Cardiac muscle cell (in vitro differentiated cells and primary cell): ENCODE results near the gene RALGAPB. TPM values are rescaled to one million over a fixed set of nuclear protein-coding genes. Genes with fewer than 3 reads are reported as not detected.

Experiments
- DNase-seq, 2 donors: peaks; one replicate each; pipeline versions ENCODE4 v3.0.0 to v3.0.0-alpha.2; 2010 to 2017; ENCODE audit warnings: low read depth in 1 of 2, low spot score in 1 of 2
- H3K27ac ChIP-seq: fragments of 200-600 bp; sonication (generic); 2 replicates; pipeline ENCODE4 v1.5.1; 2016
- H3K27me3 ChIP-seq: fragments of 200-600 bp; sonication (generic); 2 replicates; pipeline ENCODE4 v1.6.0; 2016; ENCODE audit warnings: control low read depth
- H3K36me3 ChIP-seq: fragments of 200-600 bp; sonication (generic); 2 replicates; pipeline ENCODE4 v1.5.1; 2016; ENCODE audit warnings: control low read depth
- H3K4me1 ChIP-seq: fragments of 200-600 bp; sonication (generic); 2 replicates; pipeline ENCODE4 v1.8.1; 2017; ENCODE audit warnings: low read depth, mild to moderate bottlenecking, mixed run types
- H3K4me3 ChIP-seq: fragments of 200-600 bp; sonication (generic); 2 replicates; pipeline ENCODE4 v1.5.1; 2016; ENCODE audit warnings: mild to moderate bottlenecking
- H3K9me3 ChIP-seq: fragments of 200-600 bp; sonication (generic); 2 replicates; pipeline ENCODE4 v1.5.1; 2017; ENCODE audit warnings: low read depth, mild to moderate bottlenecking, control low read depth
- polyA plus RNA-seq: library from polyadenylated mRNA; unstranded; fragments of >200 nt; fragmentation: Nextera tagmentation; extraction: Ambion mirVana; gene quantifications from 2 replicates; pipeline ENCODE4 v1.2.1, GENCODE V29; 2016
- total RNA-seq: library from RNA; depleted of rRNA; stranded (reverse); fragments of >200 nt; gene quantifications from 2 replicates; pipeline ENCODE4 v1.2.3, GENCODE V29; 2016
- TF ChIP-seq, protein P1 (sequence below): IDR thresholded peaks from 2 replicates; pipeline ENCODE4 v1.5.1; 2012; ENCODE audit warnings: low read depth, mild to moderate bottlenecking, low read length

Gene RALGAPB
- total and polyA plus RNA-seq, 2 experiments from 2014 or later, result 10.3 to 20.3 TPM

DNA sequence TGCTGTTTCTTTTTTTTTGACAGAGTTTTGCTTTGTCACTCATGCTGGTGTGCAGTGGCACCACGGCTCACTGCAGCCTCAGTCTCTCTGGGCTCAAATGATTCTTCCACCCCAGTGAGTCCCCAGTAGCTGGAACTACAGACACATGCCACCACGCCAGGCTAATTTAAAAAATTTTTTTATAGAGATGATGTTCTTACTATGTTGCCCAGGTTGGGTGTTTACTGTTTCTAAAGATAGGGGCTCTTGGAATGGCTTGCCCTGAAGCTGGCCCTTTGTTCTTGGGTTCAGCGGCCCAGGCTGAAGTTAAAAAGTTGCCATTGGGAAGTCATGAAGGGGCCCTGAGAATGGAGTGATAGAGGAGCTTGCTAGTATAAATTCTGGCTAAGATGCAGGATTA is 16.5 kb downstream of the RALGAPB start:
- TF ChIP-seq, protein P1, sequence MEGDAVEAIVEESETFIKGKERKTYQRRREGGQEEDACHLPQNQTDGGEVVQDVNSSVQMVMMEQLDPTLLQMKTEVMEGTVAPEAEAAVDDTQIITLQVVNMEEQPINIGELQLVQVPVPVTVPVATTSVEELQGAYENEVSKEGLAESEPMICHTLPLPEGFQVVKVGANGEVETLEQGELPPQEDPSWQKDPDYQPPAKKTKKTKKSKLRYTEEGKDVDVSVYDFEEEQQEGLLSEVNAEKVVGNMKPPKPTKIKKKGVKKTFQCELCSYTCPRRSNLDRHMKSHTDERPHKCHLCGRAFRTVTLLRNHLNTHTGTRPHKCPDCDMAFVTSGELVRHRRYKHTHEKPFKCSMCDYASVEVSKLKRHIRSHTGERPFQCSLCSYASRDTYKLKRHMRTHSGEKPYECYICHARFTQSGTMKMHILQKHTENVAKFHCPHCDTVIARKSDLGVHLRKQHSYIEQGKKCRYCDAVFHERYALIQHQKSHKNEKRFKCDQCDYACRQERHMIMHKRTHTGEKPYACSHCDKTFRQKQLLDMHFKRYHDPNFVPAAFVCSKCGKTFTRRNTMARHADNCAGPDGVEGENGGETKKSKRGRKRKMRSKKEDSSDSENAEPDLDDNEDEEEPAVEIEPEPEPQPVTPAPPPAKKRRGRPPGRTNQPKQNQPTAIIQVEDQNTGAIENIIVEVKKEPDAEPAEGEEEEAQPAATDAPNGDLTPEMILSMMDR, result no peak
- peaks cover 26% of the 10 kb centered on the region for H3K36me3 ChIP-seq

DNA sequence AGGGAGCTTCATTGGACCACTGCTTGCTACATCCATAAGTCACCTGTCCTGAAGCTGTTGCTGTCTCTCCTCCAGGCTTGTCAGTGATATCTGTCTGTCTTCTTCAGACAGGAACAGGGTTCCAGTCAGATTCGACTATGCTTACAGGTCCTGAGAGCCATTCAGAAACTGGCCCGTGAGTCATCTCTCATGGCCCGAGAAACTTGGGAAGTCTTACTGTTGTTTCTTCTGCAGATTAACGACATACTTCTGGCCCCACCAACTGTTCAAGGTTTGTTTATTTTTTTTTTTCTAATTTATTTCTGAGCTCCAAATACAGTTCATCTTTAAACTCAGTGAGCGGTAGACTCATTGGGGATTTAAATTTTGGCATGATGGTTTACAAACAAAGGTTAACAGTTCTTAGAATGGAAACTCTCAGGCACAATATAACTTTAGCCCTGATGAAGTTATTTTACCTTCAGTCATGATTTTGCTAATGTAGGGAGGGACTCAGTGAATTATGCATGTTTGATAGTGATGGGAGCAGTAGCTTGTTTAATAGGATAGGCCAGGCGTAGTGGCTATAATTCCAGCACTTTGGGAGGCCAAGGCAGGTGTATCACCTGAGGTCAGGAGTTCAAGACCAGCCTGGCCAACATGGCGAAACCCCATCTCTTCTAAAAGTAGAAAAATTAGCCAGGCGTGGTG is 24.7 kb downstream of the RALGAPB start:
- TF ChIP-seq, protein P1, result no peak
- Histone ChIP-seq H3K4me3 (no peak overlapping the region), H3K27me3 (no peaks in the 10 kb centered on the region), H3K27ac (no peak overlapping the region), H3K36me3 (peaks cover 29% of the 10 kb centered on the region), H3K9me3 (no peaks in the 10 kb centered on the region), H3K4me1 (no peaks in the 10 kb centered on the region)
- DNase-seq, result no peak

More for the DNA sequence above, 16.5 kb downstream of the RALGAPB start:
- Histone ChIP-seq H3K27ac (no peak overlapping the region), H3K9me3 (no peaks in the 10 kb centered on the region), H3K4me1 (no peaks in the 10 kb centered on the region), H3K27me3 (no peaks in the 10 kb centered on the region), H3K4me3 (no peak overlapping the region)
- no peak for DNase-seq

DNA sequence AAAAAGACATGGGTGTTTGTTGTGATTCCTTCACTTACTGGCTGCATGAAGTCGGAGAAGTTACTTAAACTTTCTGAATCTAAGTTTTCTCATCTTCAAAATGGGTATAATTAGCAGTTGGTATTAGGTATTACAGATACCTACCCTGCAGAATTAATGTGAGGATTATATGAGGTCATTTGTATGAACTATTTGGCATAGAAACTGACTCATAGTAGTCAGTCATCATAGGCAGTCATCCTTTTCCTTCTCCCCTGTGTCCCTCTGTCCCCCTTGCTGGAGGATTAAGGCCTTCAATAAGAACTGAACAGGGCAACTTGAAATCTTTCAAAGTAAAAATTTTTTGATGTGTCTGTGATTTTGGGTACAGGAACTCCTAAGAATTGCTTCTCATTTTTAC is 26.3 kb downstream of the RALGAPB start:
- Histone ChIP-seq H3K9me3 (no peaks in the 10 kb centered on the region), H3K27me3 (no peaks in the 10 kb centered on the region), H3K27ac (no peak overlapping the region), H3K4me3 (no peak overlapping the region), H3K4me1 (no peaks in the 10 kb centered on the region), H3K36me3 (peaks cover 19% of the 10 kb centered on the region)
- TF ChIP-seq, protein P1, result no peak
- no peak for DNase-seq

DNA sequence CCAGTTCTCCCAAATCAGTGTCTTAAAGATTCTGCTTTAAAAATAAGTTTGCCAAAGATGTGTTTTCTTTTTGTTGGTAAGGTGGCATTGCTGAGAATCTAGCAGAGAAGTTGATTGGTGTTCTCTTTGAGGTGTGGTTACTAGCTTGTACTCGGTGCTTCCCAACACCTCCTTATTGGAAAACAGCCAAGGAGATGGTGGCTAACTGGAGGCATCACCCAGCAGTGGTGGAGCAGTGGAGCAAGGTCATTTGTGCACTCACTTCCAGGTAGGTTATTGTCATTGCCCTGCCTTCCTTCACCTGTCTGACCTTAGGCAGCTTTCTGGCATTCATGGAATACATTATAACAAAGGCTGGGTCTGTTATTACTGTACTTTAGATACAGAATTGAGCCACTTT is 26.7 kb downstream of the RALGAPB start:
- no peak for DNase-seq
- Histone ChIP-seq H3K36me3 (peaks cover 19% of the 10 kb centered on the region), H3K27ac (no peak overlapping the region), H3K4me1 (no peaks in the 10 kb centered on the region), H3K4me3 (no peak overlapping the region), H3K9me3 (no peaks in the 10 kb centered on the region), H3K27me3 (no peaks in the 10 kb centered on the region)
- TF ChIP-seq, protein P1, result no peak

DNA sequence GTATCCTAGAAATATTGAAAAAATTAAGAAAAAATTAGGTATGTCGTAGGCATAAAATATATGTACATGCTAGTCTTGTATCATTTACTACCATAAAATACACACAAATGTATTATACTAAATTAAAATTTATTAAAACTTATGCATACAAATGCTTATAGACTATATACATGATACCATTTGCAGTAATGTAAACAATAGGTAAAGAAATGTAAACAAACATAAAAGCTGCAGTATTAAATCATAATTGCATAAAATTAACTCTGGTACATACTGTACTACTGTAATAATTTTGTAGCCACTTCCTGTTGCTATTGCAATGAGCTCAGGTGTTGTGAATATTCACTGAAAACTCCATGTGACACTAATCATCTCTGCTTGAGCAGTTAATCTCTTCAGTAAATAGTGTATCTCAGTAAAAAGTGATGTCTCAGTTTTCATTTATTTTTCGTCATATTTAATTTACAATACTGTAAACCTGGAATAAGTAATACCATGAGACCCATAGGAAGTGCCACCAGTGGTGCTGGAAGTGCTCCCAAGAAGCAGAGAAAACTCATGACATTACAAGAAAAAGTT is 29.3 kb downstream of the RALGAPB start:
- Histone ChIP-seq H3K27ac (no peak overlapping the region), H3K4me1 (no peaks in the 10 kb centered on the region), H3K36me3 (peaks cover 17% of the 10 kb centered on the region), H3K27me3 (no peaks in the 10 kb centered on the region), H3K9me3 (no peaks in the 10 kb centered on the region), H3K4me3 (no peak overlapping the region)
- TF ChIP-seq, protein P1, result no peak
- DNase-seq, result no peak
